NOMO-1 treated with DMSO at 0.1 percent for 48 hours (cell line): ENCODE measurements around the gene CNOT4.
"Not testable (repeated sequence)": the region's sequence is repeated elsewhere in the genome, so short reads cannot be mapped to it uniquely, and the experiment has no call there.

Experiments
- DNase-seq: peaks from one replicate; lab custom pipeline; 2025; ENCODE audit not compliant: unreplicated experiment; lab: John Stamatoyannopoulos, UW

CNOT4 gene

GRCh38 chr7:135366843-135367508, 142.9 kb downstream of the CNOT4 start:
- no peak for DNase-seq

- no peak for DNase-seq
Observed at GRCh38 chr7:135365721-135366120, 144.2 kb downstream of the CNOT4 start.

GRCh38 chr7:135364206-135364605, 145.7 kb downstream of the CNOT4 start:
- DNase-seq, result no peak

GRCh38 chr7:135362871-135363270, 147.0 kb downstream of the CNOT4 start:
- no peak for DNase-seq

- DNase-seq, result no peak
Observed at GRCh38 chr7:135361788-135362187, 148.1 kb downstream of the CNOT4 start.

GRCh38 chr7:135359615-135360014, 150.3 kb downstream of the CNOT4 start:
- no peak for DNase-seq

GRCh38 chr7:135355377-135356048, 154.4 kb downstream of the CNOT4 start:
- DNase-seq, result no peak

GRCh38 chr7:135353832-135354231, 156.1 kb downstream of the CNOT4 start:
- DNase-seq, result no peak

GRCh38 chr7:135352285-135352684, 157.6 kb downstream of the CNOT4 start:
- DNase-seq, result no peak

- DNase-seq, result not testable (repeated sequence)
Observed at GRCh38 chr7:135351070-135351469, 158.8 kb downstream of the CNOT4 start.

- DNase-seq, result no peak
Observed at GRCh38 chr7:135349746-135350145, 160.2 kb downstream of the CNOT4 start.

GRCh38 chr7:135348493-135348892, 161.4 kb downstream of the CNOT4 start:
- no peak for DNase-seq

- no peak for DNase-seq
Observed at GRCh38 chr7:135343361-135343760, 166.5 kb downstream of the CNOT4 start.

- no peak for DNase-seq
Observed at GRCh38 chr7:135342887-135343286, 167.0 kb downstream of the CNOT4 start.

GRCh38 chr7:135341049-135341448, 168.9 kb downstream of the CNOT4 start:
- no peak for DNase-seq

- DNase-seq, result no peak
Observed at GRCh38 chr7:135337977-135338550, 171.8 kb downstream of the CNOT4 start.

GRCh38 chr7:135337506-135337905, 172.4 kb downstream of the CNOT4 start:
- no peak for DNase-seq

GRCh38 chr7:135335628-135336139, 174.2 kb downstream of the CNOT4 start:
- no peak for DNase-seq

- no peak for DNase-seq
Observed at GRCh38 chr7:135334830-135335543, 174.9 kb downstream of the CNOT4 start.

GRCh38 chr7:135333946-135334345, 176.0 kb downstream of the CNOT4 start:
- DNase-seq, result no peak

- no peak for DNase-seq
Observed at GRCh38 chr7:135333200-135333599, 176.7 kb downstream of the CNOT4 start.

- no peak for DNase-seq
Observed at GRCh38 chr7:135330088-135330487, 179.8 kb downstream of the CNOT4 start.
